Kidney epithelial cell (primary cell): ENCODE data around the gene AUH. TPM values are rescaled to one million over a fixed set of nuclear protein-coding genes. Genes with fewer than 3 reads are reported as not detected.
"Not testable (repeated sequence)": the region's sequence is repeated elsewhere in the genome, so short reads cannot be mapped to it uniquely, and the experiment has no call there.

ENCODE experiments used
- DNase-seq: peaks from one replicate; pipeline ENCODE4 v3.0.0-alpha.2; 2010; ENCODE audit warnings: low read depth
- H3K27me3 ChIP-seq: 2 replicates; pipeline ENCODE4 v1.6.0; 2011; ENCODE audit warnings: low read length; ENCODE audit not compliant: control insufficient read depth, insufficient read depth
- H3K36me3 ChIP-seq: 2 replicates; pipeline ENCODE4 v1.5.1; 2011; ENCODE audit warnings: low read length; ENCODE audit not compliant: control insufficient read depth, insufficient read depth
- H3K4me3 ChIP-seq: 2 replicates; pipeline ENCODE4 v1.5.1; 2011; ENCODE audit warnings: low read depth, mild to moderate bottlenecking, control low read depth, low read length
- total RNA-seq: library from RNA; depleted of rRNA; stranded (reverse); fragments of >200 nt; gene quantifications from 2 replicates; pipeline ENCODE4 v1.2.3, GENCODE V29; 2015
- TF ChIP-seq, protein P1 (sequence below): IDR thresholded peaks from 2 replicates; pipeline ENCODE4 v1.5.1; 2011; ENCODE audit warnings: mild to moderate bottlenecking, moderate library complexity, low read length, control low read depth, inconsistent platforms; ENCODE audit not compliant: insufficient read depth, poor library complexity, severe bottlenecking

The AUH gene
- total RNA-seq, 1 donor from 2014 or later, result 11.3 TPM

DNA sequence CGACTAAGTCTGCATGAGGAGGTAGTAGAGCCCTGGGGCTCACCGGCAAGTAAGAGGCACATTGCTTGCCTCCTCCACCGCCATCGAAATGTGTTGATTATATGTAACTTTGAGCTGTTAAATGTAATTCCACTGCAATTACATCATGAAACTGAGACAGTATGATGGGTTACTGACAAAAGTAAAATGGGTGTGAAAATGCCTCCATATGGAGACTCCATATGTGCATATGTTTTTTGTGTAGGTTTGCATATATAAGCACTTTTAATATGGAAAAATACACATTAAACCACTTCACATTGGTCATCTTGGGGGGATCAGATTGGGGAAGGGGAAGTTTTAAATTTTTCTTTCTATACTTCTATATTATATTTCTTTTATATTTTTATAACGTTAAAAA, 32.1 kb upstream of the AUH start:
- DNase-seq, result no peak
- H3K27me3 ChIP-seq, result no peaks in the 10 kb centered on the region
- no peak overlapping the region for H3K4me3 ChIP-seq
- TF ChIP-seq, protein P1, sequence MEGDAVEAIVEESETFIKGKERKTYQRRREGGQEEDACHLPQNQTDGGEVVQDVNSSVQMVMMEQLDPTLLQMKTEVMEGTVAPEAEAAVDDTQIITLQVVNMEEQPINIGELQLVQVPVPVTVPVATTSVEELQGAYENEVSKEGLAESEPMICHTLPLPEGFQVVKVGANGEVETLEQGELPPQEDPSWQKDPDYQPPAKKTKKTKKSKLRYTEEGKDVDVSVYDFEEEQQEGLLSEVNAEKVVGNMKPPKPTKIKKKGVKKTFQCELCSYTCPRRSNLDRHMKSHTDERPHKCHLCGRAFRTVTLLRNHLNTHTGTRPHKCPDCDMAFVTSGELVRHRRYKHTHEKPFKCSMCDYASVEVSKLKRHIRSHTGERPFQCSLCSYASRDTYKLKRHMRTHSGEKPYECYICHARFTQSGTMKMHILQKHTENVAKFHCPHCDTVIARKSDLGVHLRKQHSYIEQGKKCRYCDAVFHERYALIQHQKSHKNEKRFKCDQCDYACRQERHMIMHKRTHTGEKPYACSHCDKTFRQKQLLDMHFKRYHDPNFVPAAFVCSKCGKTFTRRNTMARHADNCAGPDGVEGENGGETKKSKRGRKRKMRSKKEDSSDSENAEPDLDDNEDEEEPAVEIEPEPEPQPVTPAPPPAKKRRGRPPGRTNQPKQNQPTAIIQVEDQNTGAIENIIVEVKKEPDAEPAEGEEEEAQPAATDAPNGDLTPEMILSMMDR, result no peak
- no peaks in the 10 kb centered on the region for H3K36me3 ChIP-seq

DNA sequence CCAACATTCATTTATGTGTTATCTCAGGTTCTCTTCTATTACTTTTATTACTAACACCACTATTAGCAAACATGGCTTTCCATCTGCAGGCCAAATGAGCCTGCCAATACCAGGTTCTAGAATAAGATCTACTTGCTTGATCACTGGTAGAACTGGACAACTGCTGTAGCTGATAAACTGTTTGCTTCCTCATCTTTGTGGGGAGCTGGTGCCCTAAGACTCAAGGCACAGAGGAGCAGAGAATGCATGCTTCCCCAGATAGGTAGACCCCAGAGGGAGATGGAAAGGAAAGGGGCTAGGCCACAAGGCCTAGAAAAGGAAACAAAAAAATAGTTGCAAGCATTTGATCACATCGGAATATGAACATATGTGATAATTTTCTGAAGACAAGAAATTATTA, 30.7 kb upstream of the AUH start:
- no peaks in the 10 kb centered on the region for H3K27me3 ChIP-seq
- DNase-seq, result no peak
- TF ChIP-seq, protein P1, result no peak
- no peaks in the 10 kb centered on the region for H3K36me3 ChIP-seq
- H3K4me3 ChIP-seq, result no peak overlapping the region

DNA sequence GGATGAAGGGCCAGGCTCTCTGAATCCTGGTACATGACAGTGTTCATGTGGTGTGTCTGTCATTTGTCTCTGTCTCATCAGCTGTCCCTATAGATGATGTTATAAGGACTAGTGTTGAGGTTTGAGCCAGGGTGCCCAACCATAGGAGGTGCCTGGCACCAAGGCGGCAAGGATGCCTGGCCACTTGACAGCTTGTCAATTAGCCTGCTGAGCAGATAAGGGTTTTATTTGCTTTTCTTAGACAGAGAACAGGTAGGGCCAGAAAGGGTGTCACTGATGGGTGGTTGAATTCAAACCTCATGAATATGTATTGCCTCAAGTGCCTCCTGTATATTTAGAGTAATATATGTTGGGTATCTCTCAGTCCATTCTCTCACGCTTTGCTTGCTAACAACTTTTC, 30.1 kb upstream of the AUH start:
- H3K36me3 ChIP-seq, result no peaks in the 10 kb centered on the region
- H3K27me3 ChIP-seq, result no peaks in the 10 kb centered on the region
- no peak for DNase-seq
- TF ChIP-seq, protein P1, result no peak
- no peak overlapping the region for H3K4me3 ChIP-seq

DNA sequence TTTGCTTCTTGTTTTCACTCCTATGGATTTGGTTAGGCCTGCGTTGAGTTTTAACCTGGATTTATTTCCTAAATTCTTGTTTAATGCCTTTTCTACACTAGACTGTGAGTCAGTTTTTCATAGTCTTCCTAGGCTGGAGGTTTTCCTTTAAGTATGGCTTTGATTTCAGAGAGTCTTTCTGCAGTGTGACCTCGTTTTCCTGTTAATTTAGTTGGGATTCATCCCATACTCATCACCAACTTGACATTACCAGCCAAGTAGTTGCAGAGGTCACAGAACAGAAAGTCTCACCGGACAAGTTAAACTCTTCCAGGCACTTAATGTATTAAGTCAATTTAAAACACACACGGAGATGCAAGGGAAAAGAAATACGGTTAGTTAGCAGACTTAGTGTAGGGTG, 29.7 kb upstream of the AUH start:
- no peak for DNase-seq
- TF ChIP-seq, protein P1, result no peak
- Histone ChIP-seq H3K27me3 (no peaks in the 10 kb centered on the region), H3K4me3 (no peak overlapping the region), H3K36me3 (no peaks in the 10 kb centered on the region)

DNA sequence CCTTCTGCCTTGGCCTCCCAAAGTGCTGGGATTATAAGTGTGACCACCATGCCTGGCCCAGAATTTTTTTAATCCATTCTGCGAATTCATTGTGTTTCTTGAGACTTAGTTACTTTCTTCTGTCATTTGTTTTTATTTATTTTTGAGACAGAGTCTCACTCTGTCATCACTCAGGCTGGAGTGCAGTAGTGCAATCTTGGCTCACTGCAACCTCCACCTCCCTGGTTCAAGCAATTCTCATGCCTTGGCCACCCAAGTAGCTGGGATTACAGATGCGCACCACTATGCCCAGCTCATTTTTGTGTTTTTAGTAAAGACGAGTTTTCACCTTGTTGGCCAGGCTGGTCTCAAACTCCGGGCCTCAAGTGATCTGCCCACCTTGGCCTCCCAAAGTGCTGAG, 28.0 kb upstream of the AUH start:
- H3K27me3 ChIP-seq, H3K36me3 ChIP-seq, H3K4me3 ChIP-seq, DNase-seq: not testable (repeated sequence)

DNA sequence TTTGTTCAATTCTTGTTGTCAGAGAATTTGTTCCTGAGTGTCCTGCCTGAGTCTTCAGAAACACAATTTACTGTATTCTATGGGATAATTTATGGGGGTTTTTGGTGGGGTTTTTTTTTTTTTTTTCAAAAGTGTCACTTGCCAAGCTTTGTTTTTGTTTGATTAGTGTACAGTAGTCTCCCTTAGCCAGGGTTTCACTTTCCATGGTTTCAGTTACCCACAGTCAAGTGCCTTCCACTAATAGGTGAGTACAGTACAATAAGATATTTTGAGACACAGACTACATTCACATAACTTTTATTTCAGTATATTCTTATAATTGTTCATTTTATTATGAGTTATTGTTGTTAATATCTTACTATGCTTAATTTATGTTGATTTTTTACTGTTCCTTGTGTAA, 25.0 kb upstream of the AUH start:
- DNase-seq, result no peak
- Histone ChIP-seq H3K36me3 (no peaks in the 10 kb centered on the region), H3K27me3 (no peaks in the 10 kb centered on the region), H3K4me3 (no peak overlapping the region)
- TF ChIP-seq, protein P1, result no peak

DNA sequence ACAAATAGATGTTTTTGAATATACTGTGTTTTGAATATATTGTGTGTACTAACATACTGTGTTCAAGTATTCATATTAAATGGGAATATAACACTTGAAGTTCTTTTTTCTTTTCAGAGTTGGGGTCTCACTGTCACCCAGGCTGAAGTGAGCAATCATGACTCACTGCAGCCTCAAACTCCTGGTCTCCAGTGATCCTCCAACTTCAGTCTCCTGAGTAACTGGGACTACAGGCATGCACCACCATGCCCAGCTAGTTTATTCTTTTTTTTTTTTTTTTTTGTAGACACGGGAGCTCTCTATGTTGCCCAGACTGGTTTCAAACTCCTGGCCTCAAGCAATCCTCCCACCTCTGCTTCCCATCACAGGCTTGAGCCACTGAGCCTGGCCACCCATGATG, 23.2 kb upstream of the AUH start:
- Histone ChIP-seq H3K4me3 (no peak overlapping the region), H3K36me3 (no peaks in the 10 kb centered on the region), H3K27me3 (no peaks in the 10 kb centered on the region)
- DNase-seq, result no peak
- TF ChIP-seq, protein P1, result no peak
